T-cell (primary cell): ENCODE measurements around the gene UBAC2. TPM values are rescaled to one million over a fixed set of nuclear protein-coding genes. Genes with fewer than 3 reads are reported as not detected.
A peak's percentile ranks its signal among the peaks of the same experiment; 100 is the strongest.

Experiments used
- ATAC-seq, 4 experiments: fragments of 200-7000 bp in 3 of 4; fragments of 150-1000 bp in 1 of 4; cut with Tn5 transposase; replicated peaks in 1 of 4; 1 replicate in 3 of 4; 2 replicates in 1 of 4; pipeline ENCODE4 v1.10.0; 2021; ENCODE audit warnings: moderate library complexity in 3 of 4, mild to moderate bottlenecking in 2 of 4, moderate number of reproducible peaks in 1 of 4
- CTCF ChIA-PET, 2 donors: fragments of 300-600 bp; sonication (Branson Sonifier 250); formaldehyde crosslinking; loops; one replicate each; lab custom pipeline; 2022; ENCODE audit warnings: antibody characterized with exemption in 2 of 2; lab: Charles Lee
- POLR2A ChIA-PET, 2 donors: fragments of 300-600 bp; sonication (Branson Sonifier 250); formaldehyde crosslinking; loops; one replicate each; lab custom pipeline; 2022; ENCODE audit warnings: antibody characterized with exemption in 2 of 2; lab: Charles Lee
- DNase-seq, 35 experiments: peaks; one replicate each; pipeline versions ENCODE4 v3.0.0 to v3.0.0-alpha.2; 2013 to 2023
- H3K27ac ChIP-seq: one replicate; pipeline ENCODE4 v1.5.1; 2013; ENCODE audit warnings: low read length
- H3K27me3 ChIP-seq, 2 experiments: replicated peaks in 1 of 2; 1 replicate in 1 of 2; 2 replicates in 1 of 2; pipeline versions ENCODE4 v1.6.1 to v1.7.0; 2013; ENCODE audit warnings: low read length in 1 of 2, mixed read lengths in 1 of 2; ENCODE audit not compliant: control insufficient read depth in 2 of 2, insufficient read depth in 2 of 2; ENCODE audit errors: extremely low read depth in 1 of 2
- H3K36me3 ChIP-seq, 2 donors: 1 replicate in 1 of 2; 2 replicates in 1 of 2; pipeline versions ENCODE4 v1.6.1 to v1.7.0; 2013; ENCODE audit warnings: low read length in 1 of 2; ENCODE audit not compliant: control insufficient read depth in 2 of 2, insufficient read depth in 1 of 2; ENCODE audit errors: extremely low read depth in 1 of 2
- H3K4me1 ChIP-seq, 2 experiments: 1 replicate in 1 of 2; 2 replicates in 1 of 2; pipeline versions ENCODE4 v1.6.1 to v1.7.0; 2013; ENCODE audit warnings: low read length in 2 of 2, mixed read lengths in 1 of 2; ENCODE audit not compliant: insufficient read depth in 2 of 2, control insufficient read depth in 1 of 2; ENCODE audit errors: extremely low read depth in 1 of 2
- H3K4me3 ChIP-seq, 2 donors: 1 replicate in 1 of 2; 2 replicates in 1 of 2; pipeline versions ENCODE4 v1.5.1 to v1.7.0; 2013; ENCODE audit warnings: mild to moderate bottlenecking in 2 of 2, low read length in 1 of 2, moderate library complexity in 1 of 2; ENCODE audit not compliant: control insufficient read depth in 1 of 2; ENCODE audit errors: extremely low read depth in 1 of 2
- H3K9me3 ChIP-seq: 2 replicates; pipeline ENCODE4 v1.7.0; 2013
- H3K27ac Mint-ChIP-seq, 2 donors: one replicate each; pipeline ENCODE4 v1.8.0; 2020 to 2021; ENCODE audit warnings: mild to moderate bottlenecking in 2 of 2, mixed read lengths in 2 of 2
- H3K27me3 Mint-ChIP-seq, 2 donors: one replicate each; pipeline ENCODE4 v1.8.0; 2021 to 2022; ENCODE audit warnings: mixed read lengths in 2 of 2
- H3K36me3 Mint-ChIP-seq: one replicate; pipeline ENCODE4 v1.8.0; 2021; ENCODE audit warnings: mixed read lengths
- H3K4me1 Mint-ChIP-seq, 3 donors: one replicate each; pipeline ENCODE4 v1.8.0; 2020 to 2022; ENCODE audit warnings: mixed read lengths in 3 of 3, mild to moderate bottlenecking in 1 of 3
- H3K4me3 Mint-ChIP-seq, 3 donors: one replicate each; pipeline ENCODE4 v1.8.0; 2020 to 2022; ENCODE audit warnings: mild to moderate bottlenecking in 3 of 3, mixed read lengths in 3 of 3, moderate library complexity in 3 of 3
- H3K9me3 Mint-ChIP-seq, 3 donors: one replicate each; pipeline ENCODE4 v1.8.0; 2020 to 2022; ENCODE audit warnings: mixed read lengths in 3 of 3
- WGBS: methylation state at CpG from one replicate; pipeline ENCODE4 v1.1.5; 2013; ENCODE audit warnings: missing lambda C conversion rate; ENCODE audit not compliant: insufficient coverage; 5-methylcytosine and 5-hydroxymethylcytosine counted together
- total RNA-seq, 35 experiments: library from RNA in 6 of 35; stranded (reverse) in 6 of 35; fragments of 120-200 nt in 1 of 35; gene quantifications; one replicate each; pipeline versions ENCODE4 v1.2.1 to v1.2.4 and lab custom pipeline; 2013 to 2026

UBAC2 gene
- total RNA-seq, 5 donors from 2014 or later (not counting 1 experiment from before 2014, with no cell fraction given): 83.3 to 99.3 (median 84.9) TPM

- ChIA-PET POLR2A (interaction anchor here (0.6 to 0.7 kb wide), 2 partner anchors 30 to 133 kb away, joined by 3 read pairs; no protein-coding TSS in a partner anchor), CTCF (interaction anchor here in 1 of 2 donors (0.6 kb wide), 1 partner anchor 100 kb away, joined by 3 read pairs; no protein-coding TSS in a partner anchor)
- Histone ChIP-seq H3K27me3 (no peaks in the 10 kb centered on the region), H3K36me3 (peaks cover 0 to 10% of the 10 kb centered on the region in 2 donors), H3K4me1 (peaks cover 59 to 69% of the 10 kb centered on the region in 2 experiments), H3K27ac (peak overlapping the region; percentile 91), H3K4me3 (no peak overlapping the region), H3K9me3 (no peaks in the 10 kb centered on the region)
- Mint-ChIP-seq H3K27ac (peak overlapping the region; percentile 95 to 96), H3K4me1 (peaks cover 84 to 90% (median 85%) of the 10 kb centered on the region in 3 donors), H3K9me3 (no peaks in the 10 kb centered on the region), H3K4me3 (peak overlapping the region; percentile 24 to 60 (median 35)), H3K36me3 (peaks cover 26% of the 10 kb centered on the region), H3K27me3 (no peaks in the 10 kb centered on the region)
- DNase-seq (no peak), ATAC-seq (no peak)
- WGBS: 60% methylated on average over 2 of the region's 3 CpGs
Measured at GRCh38 chr13:99313501-99313900, 112.8 kb downstream of the UBAC2 start.

- no peak overlapping the region for H3K4me3 ChIP-seq
- no CpG with 5 or more reads among the region's 1 CpG for WGBS
- Mint-ChIP-seq H3K27me3 (no peaks in the 10 kb centered on the region), H3K27ac (peak overlapping the region; percentile 95 to 96), H3K9me3 (no peaks in the 10 kb centered on the region), H3K4me3 (peak overlapping the region; percentile 60 to 76 (median 69)), H3K4me1 (peaks cover 80 to 88% (median 84%) of the 10 kb centered on the region in 3 donors), H3K36me3 (peaks cover 26% of the 10 kb centered on the region)
- ATAC-seq (no peak), DNase-seq (no peak)
- peaks cover 58 to 67% of the 10 kb centered on the region in 2 experiments for H3K4me1 ChIP-seq
- no peaks in the 10 kb centered on the region for H3K9me3 ChIP-seq
- H3K27me3 ChIP-seq: no peaks in the 10 kb centered on the region
- H3K27ac ChIP-seq: peak overlapping the region; percentile 91
- ChIA-PET POLR2A (interaction anchor here (0.6 to 1.9 kb wide), 14 partner anchors 8 to 106 kb away, joined by 3 to 31 read pairs (median 8); no protein-coding TSS in a partner anchor), CTCF (interaction anchor here (0.6 to 2.0 kb wide), 12 partner anchors 8 to 189 kb away, joined by 3 to 14 read pairs (median 5); no protein-coding TSS in a partner anchor)
- H3K36me3 ChIP-seq: peaks cover 0 to 10% of the 10 kb centered on the region in 2 donors
Measured at GRCh38 chr13:99313941-99314340, 113.3 kb downstream of the UBAC2 start.

GRCh38 chr13:99314640-99315176 lies 114.1 kb downstream of the UBAC2 start:
- 2% methylated on average over 6 of the region's 10 CpGs for WGBS
- Histone ChIP-seq H3K27me3 (no peaks in the 10 kb centered on the region), H3K4me1 (peaks cover 54 to 61% of the 10 kb centered on the region in 2 experiments), H3K4me3 (peak overlapping the region; percentile 35 to 49), H3K9me3 (no peaks in the 10 kb centered on the region), H3K36me3 (peaks cover 0 to 16% of the 10 kb centered on the region in 2 donors), H3K27ac (peak overlapping the region; percentile 91)
- CTCF ChIA-PET: interaction anchor here in 1 of 2 donors (0.7 to 2.0 kb wide), 10 partner anchors 9 to 122 kb away, joined by 3 to 14 read pairs (median 6); no protein-coding TSS in a partner anchor
- Mint-ChIP-seq H3K4me3 (peak overlapping the region; percentile 60 to 76 (median 69)), H3K4me1 (peaks cover 78 to 85% (median 82%) of the 10 kb centered on the region in 3 donors), H3K9me3 (no peaks in the 10 kb centered on the region), H3K27me3 (no peaks in the 10 kb centered on the region), H3K27ac (peak overlapping the region; percentile 95 to 96), H3K36me3 (peaks cover 31% of the 10 kb centered on the region)
- POLR2A ChIA-PET: interaction anchor here (0.6 to 1.9 kb wide), 19 partner anchors 9 to 110 kb away, joined by 3 to 31 read pairs (median 5); partner anchors contain the start of gene GPR18 (in 1 of the 2)
- DNase-seq (peak in 32 of 35 experiments; percentile 19 to 84 (median 58)), ATAC-seq (peak; percentile 68 to 86 (median 76))

- Histone ChIP-seq H3K4me1 (peaks cover 54 to 56% of the 10 kb centered on the region in 2 experiments), H3K36me3 (peaks cover 0 to 14% of the 10 kb centered on the region in 2 donors), H3K27ac (peak overlapping the region; percentile 91), H3K9me3 (no peaks in the 10 kb centered on the region), H3K4me3 (peak overlapping the region in 1 of 2 donors; percentile 35), H3K27me3 (no peaks in the 10 kb centered on the region)
- H3K27me3 Mint-ChIP-seq: no peaks in the 10 kb centered on the region
- ChIA-PET CTCF (interaction anchor here in 1 of 2 donors (0.5 to 2.0 kb wide), 8 partner anchors 9 to 122 kb away, joined by 3 to 14 read pairs (median 6); no protein-coding TSS in a partner anchor), POLR2A (interaction anchor here (0.6 to 1.9 kb wide), 12 partner anchors 9 to 169 kb away, joined by 3 to 31 read pairs (median 4); partner anchors contain the start of gene GPR18 (in 1 of the 2))
- H3K9me3 Mint-ChIP-seq: no peaks in the 10 kb centered on the region
- peaks cover 31% of the 10 kb centered on the region for H3K36me3 Mint-ChIP-seq
- WGBS: no CpG with 5 or more reads among the region's 6 CpGs
- ATAC-seq (peak in 3 of 4 experiments; percentile 8 to 24 (median 13)), DNase-seq (no peak)
- peaks cover 78 to 85% (median 79%) of the 10 kb centered on the region in 3 donors for H3K4me1 Mint-ChIP-seq
- H3K4me3 Mint-ChIP-seq: peak overlapping the region; percentile 60 to 76 (median 69)
- H3K27ac Mint-ChIP-seq: peak overlapping the region; percentile 95 to 96
Measured at GRCh38 chr13:99315186-99315585, 114.5 kb downstream of the UBAC2 start.

- no peak overlapping the region for H3K4me3 ChIP-seq
- H3K27ac Mint-ChIP-seq: peak overlapping the region; percentile 88 to 95
- no peaks in the 10 kb centered on the region for H3K27me3 ChIP-seq
- no peaks in the 10 kb centered on the region for H3K27me3 Mint-ChIP-seq
- no peaks in the 10 kb centered on the region for H3K9me3 Mint-ChIP-seq
- ATAC-seq (no peak), DNase-seq (no peak)
- no peaks in the 10 kb centered on the region for H3K9me3 ChIP-seq
- CTCF ChIA-PET: no interaction called here
- POLR2A ChIA-PET: interaction anchor here in 1 of 2 donors (0.5 to 1.0 kb wide), 3 partner anchors 14 to 43 kb away, joined by 3 to 9 read pairs (median 4); no protein-coding TSS in a partner anchor
- peak overlapping the region; percentile 91 for H3K27ac ChIP-seq
- peaks cover 76 to 86% (median 78%) of the 10 kb centered on the region in 3 donors for H3K4me1 Mint-ChIP-seq
- peak overlapping the region in 1 of 3 donors; percentile 57 for H3K4me3 Mint-ChIP-seq
- WGBS: 100% methylated on average over 1 of the region's 2 CpGs
- peaks cover 0 to 14% of the 10 kb centered on the region in 2 donors for H3K36me3 ChIP-seq
- H3K4me1 ChIP-seq: peaks cover 50 to 52% of the 10 kb centered on the region in 2 experiments
- H3K36me3 Mint-ChIP-seq: peaks cover 27% of the 10 kb centered on the region
Measured at GRCh38 chr13:99316224-99316623, 115.6 kb downstream of the UBAC2 start.

- POLR2A ChIA-PET: interaction anchor here in 1 of 2 donors (0.6 kb wide), 1 partner anchor 14 kb away, joined by 3 read pairs; no protein-coding TSS in a partner anchor
- H3K27ac Mint-ChIP-seq: peak overlapping the region; percentile 88 to 95
- H3K9me3 ChIP-seq: no peaks in the 10 kb centered on the region
- peaks cover 27% of the 10 kb centered on the region for H3K36me3 Mint-ChIP-seq
- 57% methylated on average over 3 of the region's 6 CpGs for WGBS
- no peak overlapping the region for H3K4me3 ChIP-seq
- H3K4me1 ChIP-seq: peaks cover 52 to 54% of the 10 kb centered on the region in 2 experiments
- no peaks in the 10 kb centered on the region for H3K9me3 Mint-ChIP-seq
- ATAC-seq (no peak), DNase-seq (no peak)
- peaks cover 0 to 14% of the 10 kb centered on the region in 2 donors for H3K36me3 ChIP-seq
- no peaks in the 10 kb centered on the region for H3K27me3 ChIP-seq
- peak overlapping the region; percentile 91 for H3K27ac ChIP-seq
- H3K4me3 Mint-ChIP-seq: peak overlapping the region; percentile 31 to 57 (median 32)
- peaks cover 76 to 86% (median 78%) of the 10 kb centered on the region in 3 donors for H3K4me1 Mint-ChIP-seq
- CTCF ChIA-PET: no interaction called here
- no peaks in the 10 kb centered on the region for H3K27me3 Mint-ChIP-seq
Measured at GRCh38 chr13:99316657-99317256, 116.1 kb downstream of the UBAC2 start.
